ENCODE data around the gene GOLGA1. TPM values are rescaled to one million over a fixed set of nuclear protein-coding genes. Genes with fewer than 3 reads are reported as not detected.

Gene GOLGA1
- total and polyA plus RNA-seq, 9 of the 15 experiments (the other 6 are each of a cell fraction or from before 2014, with no cell fraction given), result 2.9 to 15.9 (median 8.5) TPM

DNA sequence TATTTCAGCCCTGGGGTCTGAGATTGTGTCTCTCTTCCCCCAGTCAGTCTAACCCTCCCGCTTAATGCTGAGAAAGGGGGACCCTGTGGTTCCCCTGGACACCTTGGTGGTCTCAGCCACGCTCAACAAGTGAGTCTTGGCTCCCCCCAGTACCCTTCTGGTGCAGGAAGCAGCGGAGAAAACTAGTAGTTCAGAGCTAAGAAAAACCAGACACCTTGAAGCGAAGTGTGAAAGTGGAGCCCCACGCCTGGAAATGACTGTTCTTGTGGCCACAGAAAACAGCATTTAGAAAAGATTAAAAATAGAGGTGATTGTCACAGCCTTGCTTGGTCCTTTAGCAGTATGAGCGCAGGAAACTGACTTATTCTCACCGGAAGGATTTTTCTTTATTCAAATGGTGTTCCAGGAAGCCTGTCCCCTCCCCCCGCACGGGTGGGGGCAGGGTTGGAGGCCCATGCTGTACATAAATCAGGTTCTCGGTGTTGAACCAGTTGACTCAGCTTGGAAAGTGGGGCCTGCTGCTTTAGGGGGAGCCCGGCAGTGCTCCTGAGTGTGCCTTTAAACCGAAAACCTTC is 70.8 kb downstream of the GOLGA1 start (continued):
- TF ChIP-seq ZNF57 (CRISPR knock-in tag; IDR thresholded peaks at IDR 0.05) (no peak), TRIM24 (IDR thresholded peaks at IDR 0.05) (peak in 1 of 2 experiments; percentile 57; a peak in 2 of 4 replicates), ZNF134 (CRISPR knock-in tag; conservative IDR thresholded peaks at IDR 0.05) (no peak), ZNF586 (CRISPR knock-in tag; conservative IDR thresholded peaks at IDR 0.05) (no peak), TCF7L2 (IDR thresholded peaks at IDR 0.05; ENCODE audit: low read depth, low read length) (no peak), COPS2 (conservative IDR thresholded peaks at IDR 0.05) (no peak), RBM22 (IDR thresholded peaks at IDR 0.05; ENCODE audit: low read depth, low read length, poor library complexity, severe bottlenecking) (no peak), TGIF2 (CRISPR knock-in tag; IDR thresholded peaks at IDR 0.05) (no peak), DMBX1 (CRISPR knock-in tag; IDR thresholded peaks at IDR 0.05; ENCODE audit: borderline replicate concordance) (no peak), ZNF445 (CRISPR knock-in tag; IDR thresholded peaks at IDR 0.05; ENCODE audit: low read depth) (no peak), FOS (IDR thresholded peaks at IDR 0.05; ENCODE audit: extremely low read depth, insufficient read length) (no peak), FOXP1 (CRISPR knock-in tag; IDR thresholded peaks at IDR 0.05) (no peak), MTA2 (IDR thresholded peaks at IDR 0.05; ENCODE audit: low read depth) (no peak), ZKSCAN8 (CRISPR knock-in tag; IDR thresholded peaks at IDR 0.05) (no peak), ZNF785 (CRISPR knock-in tag; IDR thresholded peaks at IDR 0.05) (no peak), PYGO2 (tag; IDR thresholded peaks at IDR 0.05) (no peak), RBM14 (IDR thresholded peaks at IDR 0.05; ENCODE audit: borderline replicate concordance, insufficient read depth, low read depth, low read length) (no peak), ZC3H11A (IDR thresholded peaks at IDR 0.05; ENCODE audit: low read depth, low read length) (no peak)
- TF ChIP-seq, protein P1, sequence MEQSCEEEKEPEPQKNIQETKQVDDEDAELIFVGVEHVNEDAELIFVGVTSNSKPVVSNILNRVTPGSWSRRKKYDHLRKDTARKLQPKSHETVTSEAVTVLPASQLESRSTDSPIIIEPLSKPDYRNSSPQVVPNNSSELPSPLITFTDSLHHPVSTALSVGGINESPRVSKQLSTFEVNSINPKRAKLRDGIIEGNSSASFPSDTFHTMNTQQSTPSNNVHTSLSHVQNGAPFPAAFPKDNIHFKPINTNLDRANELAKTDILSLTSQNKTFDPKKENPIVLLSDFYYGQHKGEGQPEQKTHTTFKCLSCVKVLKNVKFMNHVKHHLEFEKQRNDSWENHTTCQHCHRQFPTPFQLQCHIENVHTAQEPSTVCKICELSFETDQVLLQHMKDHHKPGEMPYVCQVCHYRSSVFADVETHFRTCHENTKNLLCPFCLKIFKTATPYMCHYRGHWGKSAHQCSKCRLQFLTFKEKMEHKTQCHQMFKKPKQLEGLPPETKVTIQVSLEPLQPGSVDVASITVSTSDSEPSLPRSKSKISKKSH (CRISPR knock-in tag; IDR thresholded peaks at IDR 0.05), result no peak
- TF ChIP-seq, protein P2, sequence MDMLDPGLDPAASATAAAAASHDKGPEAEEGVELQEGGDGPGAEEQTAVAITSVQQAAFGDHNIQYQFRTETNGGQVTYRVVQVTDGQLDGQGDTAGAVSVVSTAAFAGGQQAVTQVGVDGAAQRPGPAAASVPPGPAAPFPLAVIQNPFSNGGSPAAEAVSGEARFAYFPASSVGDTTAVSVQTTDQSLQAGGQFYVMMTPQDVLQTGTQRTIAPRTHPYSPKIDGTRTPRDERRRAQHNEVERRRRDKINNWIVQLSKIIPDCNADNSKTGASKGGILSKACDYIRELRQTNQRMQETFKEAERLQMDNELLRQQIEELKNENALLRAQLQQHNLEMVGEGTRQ (CRISPR knock-in tag; IDR thresholded peaks at IDR 0.05), result no peak
- TF ChIP-seq, protein P3, sequence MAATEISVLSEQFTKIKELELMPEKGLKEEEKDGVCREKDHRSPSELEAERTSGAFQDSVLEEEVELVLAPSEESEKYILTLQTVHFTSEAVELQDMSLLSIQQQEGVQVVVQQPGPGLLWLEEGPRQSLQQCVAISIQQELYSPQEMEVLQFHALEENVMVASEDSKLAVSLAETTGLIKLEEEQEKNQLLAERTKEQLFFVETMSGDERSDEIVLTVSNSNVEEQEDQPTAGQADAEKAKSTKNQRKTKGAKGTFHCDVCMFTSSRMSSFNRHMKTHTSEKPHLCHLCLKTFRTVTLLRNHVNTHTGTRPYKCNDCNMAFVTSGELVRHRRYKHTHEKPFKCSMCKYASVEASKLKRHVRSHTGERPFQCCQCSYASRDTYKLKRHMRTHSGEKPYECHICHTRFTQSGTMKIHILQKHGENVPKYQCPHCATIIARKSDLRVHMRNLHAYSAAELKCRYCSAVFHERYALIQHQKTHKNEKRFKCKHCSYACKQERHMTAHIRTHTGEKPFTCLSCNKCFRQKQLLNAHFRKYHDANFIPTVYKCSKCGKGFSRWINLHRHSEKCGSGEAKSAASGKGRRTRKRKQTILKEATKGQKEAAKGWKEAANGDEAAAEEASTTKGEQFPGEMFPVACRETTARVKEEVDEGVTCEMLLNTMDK (IDR thresholded peaks at IDR 0.05; ENCODE audit: borderline replicate concordance, insufficient read depth, low read depth, low read length, poor library complexity, severe bottlenecking), result no peak
- TF ChIP-seq, protein P4, sequence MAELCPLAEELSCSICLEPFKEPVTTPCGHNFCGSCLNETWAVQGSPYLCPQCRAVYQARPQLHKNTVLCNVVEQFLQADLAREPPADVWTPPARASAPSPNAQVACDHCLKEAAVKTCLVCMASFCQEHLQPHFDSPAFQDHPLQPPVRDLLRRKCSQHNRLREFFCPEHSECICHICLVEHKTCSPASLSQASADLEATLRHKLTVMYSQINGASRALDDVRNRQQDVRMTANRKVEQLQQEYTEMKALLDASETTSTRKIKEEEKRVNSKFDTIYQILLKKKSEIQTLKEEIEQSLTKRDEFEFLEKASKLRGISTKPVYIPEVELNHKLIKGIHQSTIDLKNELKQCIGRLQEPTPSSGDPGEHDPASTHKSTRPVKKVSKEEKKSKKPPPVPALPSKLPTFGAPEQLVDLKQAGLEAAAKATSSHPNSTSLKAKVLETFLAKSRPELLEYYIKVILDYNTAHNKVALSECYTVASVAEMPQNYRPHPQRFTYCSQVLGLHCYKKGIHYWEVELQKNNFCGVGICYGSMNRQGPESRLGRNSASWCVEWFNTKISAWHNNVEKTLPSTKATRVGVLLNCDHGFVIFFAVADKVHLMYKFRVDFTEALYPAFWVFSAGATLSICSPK (IDR thresholded peaks at IDR 0.05; ENCODE audit: borderline replicate concordance), result no peak
